ENCODE measurements around the gene PHF21B. TPM values are rescaled to one million over a fixed set of nuclear protein-coding genes. Genes with fewer than 3 reads are reported as not detected.

Gene PHF21B
- total RNA-seq, 1 experiment from 2014 or later: not detected

- BruUV-seq (replicated peaks): no TSS peak
- CTCF ChIA-PET: interaction anchor here (0.6 to 1.3 kb wide), 3 partner anchors 8 to 259 kb away, joined by 3 read pairs; no protein-coding TSS in a partner anchor
- no peak overlapping the region for H3K27ac Mint-ChIP-seq (ENCODE audit: unreplicated experiment)
- no peak overlapping the region for H3K4me3 Mint-ChIP-seq (ENCODE audit: low read depth, unreplicated experiment)
- H3K9me3 Mint-ChIP-seq (ENCODE audit: low read depth, unreplicated experiment): no peaks in the 10 kb centered on the region
- no peaks in the 10 kb centered on the region for H3K36me3 Mint-ChIP-seq (ENCODE audit: insufficient read depth, unreplicated experiment)
- no peak for TF ChIP-seq CTCF (IDR thresholded peaks at IDR 0.05; ENCODE audit: unreplicated experiment)
- intact Hi-C loops (cut with micrococcal nuclease; ENCODE audit: unreplicated experiment): no loop called here
- no peak for DNase-seq
- no peaks in the 10 kb centered on the region for H3K4me1 Mint-ChIP-seq (ENCODE audit: low read depth, unreplicated experiment)
- peaks cover 100% of the 10 kb centered on the region for H3K27me3 Mint-ChIP-seq (ENCODE audit: unreplicated experiment)
Measured at GRCh38 chr22:44943701-44944324, 66.0 kb downstream of the PHF21B start.

DNA sequence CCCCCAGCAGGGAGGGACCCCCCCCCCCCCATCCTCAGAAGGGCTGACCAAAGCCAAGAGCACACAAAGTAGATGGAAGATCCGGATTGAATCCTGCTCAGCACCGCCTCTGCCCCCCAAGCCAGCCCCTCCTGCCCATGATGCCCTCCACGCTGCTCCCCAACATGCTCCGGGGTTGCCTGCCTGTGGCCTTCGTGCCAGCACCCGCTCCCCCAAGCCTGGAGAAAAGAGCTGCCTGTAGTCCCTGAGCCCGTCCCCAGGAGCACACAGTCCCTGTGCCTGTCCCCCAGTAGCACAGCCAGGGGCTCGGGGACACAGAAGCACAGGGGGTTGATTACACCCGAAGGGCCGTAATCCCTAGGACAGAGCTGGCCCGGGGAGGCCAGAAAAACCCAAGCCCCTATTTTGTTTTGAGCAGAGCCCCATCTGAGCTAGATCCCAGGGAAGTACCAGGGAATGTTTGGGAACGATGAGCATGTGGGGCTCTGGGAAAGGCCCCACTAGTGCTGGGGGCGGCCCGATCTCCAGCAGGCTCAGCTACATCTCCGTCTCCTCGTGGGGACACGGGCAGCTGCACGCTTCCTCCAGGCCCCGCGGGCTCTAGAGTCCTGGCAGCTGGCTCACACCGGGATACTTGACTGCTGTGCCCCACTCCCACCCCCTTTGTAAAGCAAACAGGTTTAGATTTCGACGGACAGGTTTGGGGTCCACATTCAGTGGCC lies 66.7 kb downstream of the PHF21B start:
- BruUV-seq (replicated peaks): no TSS peak
- intact Hi-C loops (cut with micrococcal nuclease; ENCODE audit: unreplicated experiment): no loop called here
- Mint-ChIP-seq H3K4me3 (ENCODE audit: low read depth, unreplicated experiment) (no peak overlapping the region), H3K27ac (ENCODE audit: unreplicated experiment) (no peak overlapping the region), H3K27me3 (ENCODE audit: unreplicated experiment) (peaks cover 100% of the 10 kb centered on the region), H3K4me1 (ENCODE audit: low read depth, unreplicated experiment) (no peaks in the 10 kb centered on the region), H3K36me3 (ENCODE audit: insufficient read depth, unreplicated experiment) (no peaks in the 10 kb centered on the region), H3K9me3 (ENCODE audit: low read depth, unreplicated experiment) (no peaks in the 10 kb centered on the region)
- no peak for DNase-seq
- TF ChIP-seq CTCF (IDR thresholded peaks at IDR 0.05; ENCODE audit: unreplicated experiment): no peak
- CTCF ChIA-PET: interaction anchor here (0.6 kb wide), 1 partner anchor 132 kb away, joined by 3 read pairs; no protein-coding TSS in a partner anchor

DNA sequence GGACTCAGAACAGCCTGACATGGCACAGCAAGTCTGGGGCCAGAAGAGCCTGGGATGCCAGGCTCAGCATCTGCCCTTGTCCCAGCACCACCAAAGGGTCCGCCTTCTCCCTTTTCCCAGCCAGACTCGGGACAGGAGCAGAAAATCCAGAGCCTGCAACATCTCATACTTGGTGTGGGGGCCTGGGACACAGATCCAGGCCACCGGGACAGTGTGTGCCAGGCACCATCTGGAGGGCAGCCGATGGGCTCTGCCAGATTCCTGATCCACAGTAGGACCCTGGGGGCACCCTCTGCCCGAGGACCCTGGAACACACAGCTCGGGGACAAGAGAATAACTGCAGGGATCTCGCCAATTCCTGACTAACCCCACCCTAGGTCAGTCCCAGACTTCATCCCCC lies 67.7 kb downstream of the PHF21B start:
- Mint-ChIP-seq H3K36me3 (ENCODE audit: insufficient read depth, unreplicated experiment) (no peaks in the 10 kb centered on the region), H3K27me3 (ENCODE audit: unreplicated experiment) (peaks cover 99% of the 10 kb centered on the region), H3K27ac (ENCODE audit: unreplicated experiment) (no peak overlapping the region), H3K4me3 (ENCODE audit: low read depth, unreplicated experiment) (no peak overlapping the region), H3K9me3 (ENCODE audit: low read depth, unreplicated experiment) (no peaks in the 10 kb centered on the region), H3K4me1 (ENCODE audit: low read depth, unreplicated experiment) (no peaks in the 10 kb centered on the region)
- intact Hi-C loops (cut with micrococcal nuclease; ENCODE audit: unreplicated experiment): no loop called here
- no TSS peak for BruUV-seq (replicated peaks)
- CTCF ChIA-PET: no interaction called here
- DNase-seq: no peak
- no peak for TF ChIP-seq CTCF (IDR thresholded peaks at IDR 0.05; ENCODE audit: unreplicated experiment)

DNA sequence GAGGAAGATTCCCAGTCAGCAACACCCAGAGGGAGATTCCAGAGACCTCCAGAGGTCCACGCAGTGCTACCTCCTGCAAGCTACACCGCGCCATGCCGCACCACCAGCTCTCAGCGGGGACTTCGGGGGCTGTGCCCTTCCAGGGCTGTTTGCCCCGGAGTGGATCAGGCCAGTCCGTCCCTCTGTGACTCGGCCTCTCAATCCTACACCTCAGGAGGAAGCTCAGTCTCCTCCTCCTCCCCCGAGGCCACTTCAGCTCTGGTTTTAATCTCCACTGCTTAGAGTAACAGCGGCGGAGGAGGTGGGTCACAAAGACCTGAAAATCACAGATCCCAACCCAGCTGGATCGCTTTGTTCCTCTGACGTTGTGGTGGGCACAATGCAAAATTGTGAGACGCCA lies 68.6 kb downstream of the PHF21B start:
- TF ChIP-seq CTCF (IDR thresholded peaks at IDR 0.05; ENCODE audit: unreplicated experiment): no peak
- Mint-ChIP-seq H3K9me3 (ENCODE audit: low read depth, unreplicated experiment) (no peaks in the 10 kb centered on the region), H3K27ac (ENCODE audit: unreplicated experiment) (no peak overlapping the region), H3K36me3 (ENCODE audit: insufficient read depth, unreplicated experiment) (no peaks in the 10 kb centered on the region), H3K27me3 (ENCODE audit: unreplicated experiment) (peaks cover 99% of the 10 kb centered on the region), H3K4me1 (ENCODE audit: low read depth, unreplicated experiment) (no peaks in the 10 kb centered on the region), H3K4me3 (ENCODE audit: low read depth, unreplicated experiment) (no peak overlapping the region)
- CTCF ChIA-PET: interaction anchor here (0.5 kb wide), 1 partner anchor 276 kb away, joined by 3 read pairs; no protein-coding TSS in a partner anchor
- intact Hi-C loops (cut with micrococcal nuclease; ENCODE audit: unreplicated experiment): no loop called here
- no peak for DNase-seq
- no TSS peak for BruUV-seq (replicated peaks)

All from Calu3 (cell line).